GM12878 (cell line): Measurements from ENCODE around the gene TOM1L2. TPM values are rescaled to one million over a fixed set of nuclear protein-coding genes. Genes with fewer than 3 reads are reported as not detected.

Experiments
- ATAC-seq: fragments of 200-7000 bp; cut with Tn5 transposase; 3 replicates; pipeline ENCODE4 v1.9.1; 2020; ENCODE audit warnings: mild to moderate bottlenecking, moderate library complexity
- BruUV-seq: library from RNA; stranded (reverse); fragments of 400-500 nt; replicated peaks from 2 replicates; lab custom pipeline; 2021; lab: Mats Ljungman, UMichigan
- CTCF ChIA-PET: fragments of 300-600 bp; sonication (Branson Sonifier 250); formaldehyde crosslinking; extraction: SDS; loops from one replicate; lab custom pipeline; 2021; ENCODE audit warnings: inconsistent platforms; lab: Yijun Ruan, JAX
- POLR2A ChIA-PET: fragments of 350-600 bp; formaldehyde crosslinking; extraction: SDS; loops from one replicate; lab custom pipeline; 2021; ENCODE audit warnings: inconsistent platforms; lab: Charles Lee
- RAD21 ChIA-PET: fragments of 300-600 bp; sonication (Branson Sonifier 250); formaldehyde crosslinking; loops from one replicate; lab custom pipeline; 2023; ENCODE audit warnings: antibody characterized with exemption; ENCODE audit not compliant: unreplicated experiment; lab: Charles Lee
- SMC1A ChIA-PET: fragments of 300-600 bp; sonication (Branson Sonifier 250); formaldehyde crosslinking; loops from one replicate; lab custom pipeline; 2023; ENCODE audit not compliant: unreplicated experiment, uncharacterized antibody; lab: Charles Lee
- DNase-seq: peaks from one replicate; pipeline ENCODE4 v3.0.0-alpha.2; 2011; ENCODE audit warnings: low read depth, low spot score
- FAIRE-seq: peaks from 3 replicates; lab custom pipeline; 2011; peaks lifted over from hg19 to GRCh38; lab: Jason Lieb, UNC
- H2AFZ ChIP-seq: 2 replicates; pipeline ENCODE4 v1.6.0; 2011; ENCODE audit warnings: low read depth, low read length, control low read depth; ENCODE audit not compliant: control insufficient read depth
- H3K27ac ChIP-seq: 2 replicates; pipeline ENCODE4 v1.5.1; 2011; ENCODE audit warnings: control low read depth; ENCODE audit not compliant: control insufficient read depth, insufficient read depth
- H3K27me3 ChIP-seq, 2 experiments: replicated peaks in 1 of 2; 2 replicates each; pipeline versions ENCODE4 v1.6.0 to v1.6.1; 2011; ENCODE audit warnings: low read length in 1 of 2; ENCODE audit not compliant: control insufficient read depth in 2 of 2, insufficient read depth in 2 of 2
- H3K36me3 ChIP-seq, 2 experiments: 2 replicates each; pipeline ENCODE4 v1.5.1; 2011; ENCODE audit warnings: low read length in 1 of 2; ENCODE audit not compliant: control insufficient read depth in 2 of 2, insufficient read depth in 2 of 2
- H3K4me1 ChIP-seq: 2 replicates; pipeline ENCODE4 v1.6.1; 2011; ENCODE audit warnings: mild to moderate bottlenecking, low read length, moderate library complexity, mixed read lengths; ENCODE audit not compliant: control insufficient read depth, insufficient read depth
- H3K4me2 ChIP-seq: 2 replicates; pipeline ENCODE4 v1.6.0; 2011; ENCODE audit warnings: control low read depth; ENCODE audit not compliant: control insufficient read depth, insufficient read depth
- H3K4me3 ChIP-seq: fragments of 200-600 bp; sonication (generic); 2 replicates; pipeline ENCODE4 v1.5.1; 2016
- H3K79me2 ChIP-seq: 2 replicates; pipeline ENCODE4 v1.6.0; 2011; ENCODE audit warnings: low read length; ENCODE audit not compliant: control insufficient read depth, insufficient read depth
- H3K9ac ChIP-seq: 2 replicates; pipeline ENCODE4 v1.8.0; 2011; ENCODE audit warnings: low read length, control low read depth, mixed read lengths; ENCODE audit not compliant: control insufficient read depth, insufficient read depth
- H3K9me3 ChIP-seq: replicated peaks from 3 replicates; pipeline ENCODE4 v1.5.1; 2011; ENCODE audit warnings: mild to moderate bottlenecking, low read length; ENCODE audit not compliant: control insufficient read depth, insufficient read depth
- H4K20me1 ChIP-seq: 2 replicates; pipeline ENCODE4 v1.6.0; 2011; ENCODE audit not compliant: control insufficient read depth, insufficient read depth
- ASH2L ChIP-seq: fragments of 300-600, 200-600 bp; sonication (generic); IDR thresholded peaks from 2 replicates; pipeline ENCODE4 v1.6.1; 2017; ENCODE audit warnings: low read depth, mild to moderate bottlenecking, borderline replicate concordance
- ATF2 ChIP-seq: IDR thresholded peaks from 2 replicates; pipeline ENCODE4 v1.6.1; 2012; ENCODE audit warnings: low read length, inconsistent platforms
- EGR1 ChIP-seq, 2 experiments: IDR thresholded peaks; 1 replicate in 1 of 2; 2 replicates in 1 of 2; pipeline ENCODE4 v1.6.1; 2011 to 2012; ENCODE audit warnings: low read depth in 2 of 2, low read length in 2 of 2, borderline replicate concordance in 1 of 2, mild to moderate bottlenecking in 1 of 2, moderate library complexity in 1 of 2
- GABPA ChIP-seq: IDR thresholded peaks from 2 replicates; pipeline ENCODE4 v1.6.1; 2014; ENCODE audit warnings: antibody characterized with exemption, low read depth, mild to moderate bottlenecking, inconsistent platforms
- JUND ChIP-seq: IDR thresholded peaks from 2 replicates; pipeline ENCODE4 v1.6.1; 2012; ENCODE audit warnings: low read depth, mild to moderate bottlenecking, low read length, improper control_type of control experiment, moderate library complexity
- MYC ChIP-seq: IDR thresholded peaks from 2 replicates; pipeline ENCODE4 v1.6.1; 2011; ENCODE audit warnings: mild to moderate bottlenecking, low read length, moderate library complexity, inconsistent platforms; ENCODE audit not compliant: insufficient read depth, insufficient replicate concordance, insufficient read length, severe bottlenecking
- NBN ChIP-seq: fragments of 450-650 bp; IDR thresholded peaks from 2 replicates; pipeline ENCODE4 v1.6.1; 2016
- SREBF2 ChIP-seq: IDR thresholded peaks from 2 replicates; pipeline ENCODE4 v1.6.1; 2012; ENCODE audit warnings: mild to moderate bottlenecking, low read length
- ZNF274 ChIP-seq: IDR thresholded peaks from one replicate; pipeline ENCODE4 v1.8.0; 2011; ENCODE audit not compliant: insufficient read length, insufficient read depth
- ZNF687 ChIP-seq: fragments of 450-650 bp; IDR thresholded peaks from 2 replicates; pipeline ENCODE4 v1.6.1; 2017; ENCODE audit warnings: mild to moderate bottlenecking, moderate library complexity
- WGBS: methylation state at CpG from one replicate; pipeline ENCODE4 v1.1.6; 2016; ENCODE audit warnings: low lambda C conversion rate; ENCODE audit not compliant: insufficient replicate concordance, insufficient coverage; ENCODE audit errors: missing lambda C conversion rate; 5-methylcytosine and 5-hydroxymethylcytosine counted together
- in situ Hi-C: fragments of 300-500 bp; cut with MboI; formaldehyde crosslinking; loops from 9 replicates; pipeline ENCODE4 v1.14.3; 2018; ENCODE audit warnings: mixed read lengths
- intact Hi-C: fragments of 100-400 bp; cut with micrococcal nuclease; formaldehyde crosslinking; loops from one replicate; pipeline ENCODE4 v1.14.2; 2022; ENCODE audit not compliant: unreplicated experiment
- polyA plus RNA-seq, 11 experiments: library from polyadenylated mRNA; depleted of rRNA in 4 of 11; unstranded in 6 of 11; stranded (reverse) in 5 of 11; fragments of >200 nt; fragmentation: Nextera tagmentation in 4 of 11; fragmentation: Illumina TruSeq in 1 of 11; extraction: Ambion mirVana in 4 of 11; extraction: Trizol in 1 of 11; gene quantifications; 1 replicate in 1 of 11; 2 replicates in 10 of 11; pipeline versions ENCODE4 v1.2.1 to v1.2.3, GENCODE V29; 2011 to 2016; ENCODE audit warnings: inconsistent platforms in 2 of 11, missing spikeins in 2 of 11, low read depth in 1 of 11
- total RNA-seq, 4 experiments: library from RNA; depleted of rRNA in 3 of 4; stranded (reverse); fragments of >200 nt in 3 of 4; fragmentation: Illumina TruSeq in 1 of 4; extraction: Trizol in 1 of 4; gene quantifications; 2 replicates each; pipeline versions ENCODE4 v1.2.1 to v1.2.3, GENCODE V29; 2013 to 2021
- TF ChIP-seq, protein P1 (sequence below): fragments of 450-650 bp; formaldehyde crosslinking; IDR thresholded peaks from 2 replicates; pipeline ENCODE4 v1.4.0; 2020; ENCODE audit warnings: mild to moderate bottlenecking, moderate library complexity
- TF ChIP-seq, protein P2 (sequence below): fragments of 450-650 bp; IDR thresholded peaks from 2 replicates; pipeline ENCODE4 v1.6.1; 2017; ENCODE audit warnings: mild to moderate bottlenecking

Gene TOM1L2
- total and polyA plus RNA-seq, 10 of the 15 experiments (the other 5 are each of a cell fraction or from before 2014, with no cell fraction given): 0.19 to 19.2 (median 8.1) TPM

GRCh38 chr17:17896746-17897145 is 75.5 kb downstream of the TOM1L2 start:
- H3K36me3 ChIP-seq: no peaks in the 10 kb centered on the region; a peak in 2 of 4 replicates
- no peak overlapping the region for H3K9ac ChIP-seq
- intact Hi-C loops (loop anchor here (2.0 kb wide), 1 partner anchor 22 kb away; no protein-coding TSS in a partner anchor), in situ Hi-C loops (no loop called here)
- H3K4me2 ChIP-seq: peak overlapping the region; percentile 65
- no peaks in the 10 kb centered on the region for H3K79me2 ChIP-seq
- H3K27ac ChIP-seq: no peak overlapping the region; the same call in 1 of the 2 replicates
- H3K9me3 ChIP-seq: no peaks in the 10 kb centered on the region
- DNase-seq (no peak), ATAC-seq (peak; percentile 18; the same call in 1 of the 3 replicates), FAIRE-seq (no peak)
- no peak overlapping the region for H2AFZ ChIP-seq
- H3K4me1 ChIP-seq: peaks cover 29% of the 10 kb centered on the region
- ChIA-PET SMC1A (interaction anchor here (0.7 to 2.9 kb wide), 11 partner anchors 7 to 137 kb away, joined by 3 to 27 read pairs (median 4); no protein-coding TSS in a partner anchor), RAD21 (interaction anchor here (0.7 to 2.1 kb wide), 5 partner anchors 8 to 137 kb away, joined by 3 to 16 read pairs (median 7); no protein-coding TSS in a partner anchor), POLR2A (no interaction called here), CTCF (interaction anchor here (0.9 to 2.1 kb wide), 4 partner anchors 22 to 137 kb away, joined by 3 to 22 read pairs (median 6); no protein-coding TSS in a partner anchor)
- no peaks in the 10 kb centered on the region for H4K20me1 ChIP-seq
- BruUV-seq: no TSS peak
- 97% methylated on average over 8 of the region's 8 CpGs for WGBS
- 0 out of 2 replicates have a peak overlapping the region, but pooled peaks have one; percentile 6 for H3K4me3 ChIP-seq
- H3K27me3 ChIP-seq: no peaks in the 10 kb centered on the region
- TF ChIP-seq ZNF274 (no peak), JUND (no peak), ZNF687 (no peak), NBN (no peak), ATF2 (no peak), GABPA (no peak), EGR1 (IDR thresholded peaks at IDR 0.05; ENCODE audit: borderline replicate concordance in 1 of 2, low read depth in 2 of 2, low read length in 2 of 2) (no peak), SREBF2 (no peak), MYC (no peak), ASH2L (no peak)
- TF ChIP-seq, protein P1, sequence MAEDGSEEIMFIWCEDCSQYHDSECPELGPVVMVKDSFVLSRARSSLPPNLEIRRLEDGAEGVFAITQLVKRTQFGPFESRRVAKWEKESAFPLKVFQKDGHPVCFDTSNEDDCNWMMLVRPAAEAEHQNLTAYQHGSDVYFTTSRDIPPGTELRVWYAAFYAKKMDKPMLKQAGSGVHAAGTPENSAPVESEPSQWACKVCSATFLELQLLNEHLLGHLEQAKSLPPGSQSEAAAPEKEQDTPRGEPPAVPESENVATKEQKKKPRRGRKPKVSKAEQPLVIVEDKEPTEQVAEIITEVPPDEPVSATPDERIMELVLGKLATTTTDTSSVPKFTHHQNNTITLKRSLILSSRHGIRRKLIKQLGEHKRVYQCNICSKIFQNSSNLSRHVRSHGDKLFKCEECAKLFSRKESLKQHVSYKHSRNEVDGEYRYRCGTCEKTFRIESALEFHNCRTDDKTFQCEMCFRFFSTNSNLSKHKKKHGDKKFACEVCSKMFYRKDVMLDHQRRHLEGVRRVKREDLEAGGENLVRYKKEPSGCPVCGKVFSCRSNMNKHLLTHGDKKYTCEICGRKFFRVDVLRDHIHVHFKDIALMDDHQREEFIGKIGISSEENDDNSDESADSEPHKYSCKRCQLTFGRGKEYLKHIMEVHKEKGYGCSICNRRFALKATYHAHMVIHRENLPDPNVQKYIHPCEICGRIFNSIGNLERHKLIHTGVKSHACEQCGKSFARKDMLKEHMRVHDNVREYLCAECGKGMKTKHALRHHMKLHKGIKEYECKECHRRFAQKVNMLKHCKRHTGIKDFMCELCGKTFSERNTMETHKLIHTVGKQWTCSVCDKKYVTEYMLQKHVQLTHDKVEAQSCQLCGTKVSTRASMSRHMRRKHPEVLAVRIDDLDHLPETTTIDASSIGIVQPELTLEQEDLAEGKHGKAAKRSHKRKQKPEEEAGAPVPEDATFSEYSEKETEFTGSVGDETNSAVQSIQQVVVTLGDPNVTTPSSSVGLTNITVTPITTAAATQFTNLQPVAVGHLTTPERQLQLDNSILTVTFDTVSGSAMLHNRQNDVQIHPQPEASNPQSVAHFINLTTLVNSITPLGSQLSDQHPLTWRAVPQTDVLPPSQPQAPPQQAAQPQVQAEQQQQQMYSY (CRISPR knock-in tag): no peak
- TF ChIP-seq, protein P2, sequence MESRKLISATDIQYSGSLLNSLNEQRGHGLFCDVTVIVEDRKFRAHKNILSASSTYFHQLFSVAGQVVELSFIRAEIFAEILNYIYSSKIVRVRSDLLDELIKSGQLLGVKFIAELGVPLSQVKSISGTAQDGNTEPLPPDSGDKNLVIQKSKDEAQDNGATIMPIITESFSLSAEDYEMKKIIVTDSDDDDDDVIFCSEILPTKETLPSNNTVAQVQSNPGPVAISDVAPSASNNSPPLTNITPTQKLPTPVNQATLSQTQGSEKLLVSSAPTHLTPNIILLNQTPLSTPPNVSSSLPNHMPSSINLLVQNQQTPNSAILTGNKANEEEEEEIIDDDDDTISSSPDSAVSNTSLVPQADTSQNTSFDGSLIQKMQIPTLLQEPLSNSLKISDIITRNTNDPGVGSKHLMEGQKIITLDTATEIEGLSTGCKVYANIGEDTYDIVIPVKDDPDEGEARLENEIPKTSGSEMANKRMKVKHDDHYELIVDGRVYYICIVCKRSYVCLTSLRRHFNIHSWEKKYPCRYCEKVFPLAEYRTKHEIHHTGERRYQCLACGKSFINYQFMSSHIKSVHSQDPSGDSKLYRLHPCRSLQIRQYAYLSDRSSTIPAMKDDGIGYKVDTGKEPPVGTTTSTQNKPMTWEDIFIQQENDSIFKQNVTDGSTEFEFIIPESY: no peak
